Measurements from ENCODE around the gene FYCO1.

GRCh38 chr3:45958321-45958791 lies 37.3 kb downstream of the FYCO1 start:
- no peak for TF ChIP-seq GATA2 (IDR thresholded peaks at IDR 0.05; ENCODE audit: low read depth, low read length)
- no peak for TF ChIP-seq GATA3 (IDR thresholded peaks at IDR 0.05; ENCODE audit: low read depth, low read length)
